ENCODE data around the gene ZNF845.
A peak's percentile ranks its signal among the peaks of the same experiment; 100 is the strongest.
"Not testable (repeated sequence)": the region's sequence is repeated elsewhere in the genome, so short reads cannot be mapped to it uniquely, and the experiment has no call there.

The ZNF845 gene

GRCh38 chr19:53311044-53311443 lies 22.5 kb upstream of the ZNF845 start:
- H3K4me3 ChIP-seq (ENCODE audit: control insufficient read depth, low read depth, low read length) = no peak overlapping the region
- no peak for TF ChIP-seq CTCF (IDR thresholded peaks at IDR 0.05; ENCODE audit: control insufficient read depth, insufficient read depth, low read depth, low read length, missing control alignments)
- no peak for DNase-seq (ENCODE audit: low read depth)

GRCh38 chr19:53311897-53312296 lies 21.7 kb upstream of the ZNF845 start:
- DNase-seq (ENCODE audit: low read depth) = no peak
- TF ChIP-seq CTCF (IDR thresholded peaks at IDR 0.05; ENCODE audit: control insufficient read depth, insufficient read depth, low read depth, low read length, missing control alignments) = no peak
- no peak overlapping the region for H3K4me3 ChIP-seq (ENCODE audit: control insufficient read depth, low read depth, low read length)

GRCh38 chr19:53328967-53329366 lies 4.6 kb upstream of the ZNF845 start:
- TF ChIP-seq CTCF (IDR thresholded peaks at IDR 0.05; ENCODE audit: control insufficient read depth, insufficient read depth, low read depth, low read length, missing control alignments) = no peak
- no peak overlapping the region for H3K4me3 ChIP-seq (ENCODE audit: control insufficient read depth, low read depth, low read length)
- no peak for DNase-seq (ENCODE audit: low read depth)

GRCh38 chr19:53332484-53332883 lies 1.1 kb upstream of the ZNF845 start:
- no peak for TF ChIP-seq CTCF (IDR thresholded peaks at IDR 0.05; ENCODE audit: control insufficient read depth, insufficient read depth, low read depth, low read length, missing control alignments)
- H3K4me3 ChIP-seq (ENCODE audit: control insufficient read depth, low read depth, low read length) = peak overlapping the region; percentile 80
- DNase-seq (ENCODE audit: low read depth) = no peak

GRCh38 chr19:53333066-53333462 lies 485 bp upstream of the ZNF845 start:
- peak overlapping the region; percentile 80 for H3K4me3 ChIP-seq (ENCODE audit: control insufficient read depth, low read depth, low read length)
- TF ChIP-seq CTCF (IDR thresholded peaks at IDR 0.05; ENCODE audit: control insufficient read depth, insufficient read depth, low read depth, low read length, missing control alignments) = no peak
- no peak for DNase-seq (ENCODE audit: low read depth)

GRCh38 chr19:53344403-53344802 lies 10.9 kb downstream of the ZNF845 start:
- not testable (repeated sequence) for H3K4me3 ChIP-seq (ENCODE audit: control insufficient read depth, low read depth, low read length); DNase-seq (ENCODE audit: low read depth)

GRCh38 chr19:53355739-53356138 lies 22.2 kb downstream of the ZNF845 start:
- no peak for DNase-seq (ENCODE audit: low read depth)
- H3K4me3 ChIP-seq (ENCODE audit: control insufficient read depth, low read depth, low read length) = no peak overlapping the region
- no peak for TF ChIP-seq CTCF (IDR thresholded peaks at IDR 0.05; ENCODE audit: control insufficient read depth, insufficient read depth, low read depth, low read length, missing control alignments)

Data from AG09309 (cell line).